ENCODE data around the gene PDCD2L. TPM values are rescaled to one million over a fixed set of nuclear protein-coding genes. Genes with fewer than 3 reads are reported as not detected.

PDCD2L gene
- total RNA-seq, 1 experiment from 2014 or later, result 43.4 TPM

- H3K36me3 Mint-ChIP-seq, result peaks cover 59% of the 10 kb centered on the region
- H3K27me3 Mint-ChIP-seq (ENCODE audit: low read depth), result no peaks in the 10 kb centered on the region
Observed at GRCh38 chr19:34418300-34418699, 14.1 kb downstream of the PDCD2L start.

DNA sequence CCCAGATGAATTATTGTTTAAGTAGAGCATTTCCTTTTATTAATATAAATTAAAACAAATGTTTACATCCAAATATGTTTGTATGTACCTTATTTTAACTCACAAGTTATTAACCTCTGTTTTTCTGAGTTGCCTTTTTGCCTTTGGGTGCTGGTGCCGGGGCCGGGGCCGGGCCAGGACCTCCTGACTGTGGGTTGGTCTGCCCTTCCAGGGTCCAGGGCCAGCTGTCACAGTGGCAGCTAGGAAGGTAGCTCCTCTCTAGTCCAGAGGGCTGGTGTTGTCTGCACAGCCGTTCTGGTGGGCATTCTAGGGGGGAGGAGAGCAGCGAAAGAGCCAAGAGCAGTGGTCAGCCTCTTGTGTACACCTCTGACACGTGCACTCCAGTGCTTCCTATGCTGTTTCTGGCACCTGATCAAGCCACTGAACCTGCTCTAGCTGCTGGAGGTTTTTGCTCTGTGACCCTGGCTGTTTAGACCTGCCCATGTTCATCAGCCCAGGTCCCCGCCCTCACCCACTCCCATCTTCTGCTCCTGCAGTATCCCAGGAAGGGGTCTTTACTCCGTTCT is 22.0 kb downstream of the PDCD2L start:
- Mint-ChIP-seq H3K4me1 (peaks cover 18% of the 10 kb centered on the region), H3K4me3 (no peak overlapping the region), H3K9me3 (no peaks in the 10 kb centered on the region), H3K36me3 (peaks cover 20% of the 10 kb centered on the region), H3K27me3 (ENCODE audit: low read depth) (no peaks in the 10 kb centered on the region), H3K27ac (peak overlapping the region; percentile 63)
- ChIA-PET CTCF (no interaction called here), POLR2A (no interaction called here)
- ATAC-seq (no peak), DNase-seq (ENCODE audit: low spot score) (no peak)
- TF ChIP-seq PRRX2 (CRISPR knock-in tag; IDR thresholded peaks at IDR 0.05) (no peak), ATF6 (CRISPR knock-in tag; IDR thresholded peaks at IDR 0.05) (no peak), CREB1 (CRISPR knock-in tag; IDR thresholded peaks at IDR 0.05) (no peak), MXD4 (CRISPR knock-in tag; IDR thresholded peaks at IDR 0.05; ENCODE audit: borderline replicate concordance) (no peak), ETV6 (CRISPR knock-in tag; IDR thresholded peaks at IDR 0.05) (no peak), FOXP4 (CRISPR knock-in tag; IDR thresholded peaks at IDR 0.05) (no peak), ZNF232 (CRISPR knock-in tag; IDR thresholded peaks at IDR 0.05) (no peak), TP53 (CRISPR knock-in tag; IDR thresholded peaks at IDR 0.05) (no peak), ZNF416 (CRISPR knock-in tag; IDR thresholded peaks at IDR 0.05) (no peak), ZNF671 (CRISPR knock-in tag; IDR thresholded peaks at IDR 0.05) (no peak)

More at GRCh38 chr19:34418300-34418699, 14.1 kb downstream of the PDCD2L start:
- ATAC-seq, result no peak
- Mint-ChIP-seq H3K4me3 (no peak overlapping the region), H3K27ac (no peak overlapping the region), H3K9me3 (no peaks in the 10 kb centered on the region), H3K4me1 (no peaks in the 10 kb centered on the region)
- no peak for DNase-seq (ENCODE audit: low spot score)
- POLR2A ChIA-PET, result interaction anchor here (0.6 kb wide), 1 partner anchor 12 kb away, joined by 3 read pairs; no protein-coding TSS in a partner anchor
- CTCF ChIA-PET, result no interaction called here
- TF ChIP-seq, protein P1, sequence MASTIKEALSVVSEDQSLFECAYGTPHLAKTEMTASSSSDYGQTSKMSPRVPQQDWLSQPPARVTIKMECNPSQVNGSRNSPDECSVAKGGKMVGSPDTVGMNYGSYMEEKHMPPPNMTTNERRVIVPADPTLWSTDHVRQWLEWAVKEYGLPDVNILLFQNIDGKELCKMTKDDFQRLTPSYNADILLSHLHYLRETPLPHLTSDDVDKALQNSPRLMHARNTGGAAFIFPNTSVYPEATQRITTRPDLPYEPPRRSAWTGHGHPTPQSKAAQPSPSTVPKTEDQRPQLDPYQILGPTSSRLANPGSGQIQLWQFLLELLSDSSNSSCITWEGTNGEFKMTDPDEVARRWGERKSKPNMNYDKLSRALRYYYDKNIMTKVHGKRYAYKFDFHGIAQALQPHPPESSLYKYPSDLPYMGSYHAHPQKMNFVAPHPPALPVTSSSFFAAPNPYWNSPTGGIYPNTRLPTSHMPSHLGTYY (CRISPR knock-in tag; IDR thresholded peaks at IDR 0.05), result no peak
- TF ChIP-seq, protein P2, sequence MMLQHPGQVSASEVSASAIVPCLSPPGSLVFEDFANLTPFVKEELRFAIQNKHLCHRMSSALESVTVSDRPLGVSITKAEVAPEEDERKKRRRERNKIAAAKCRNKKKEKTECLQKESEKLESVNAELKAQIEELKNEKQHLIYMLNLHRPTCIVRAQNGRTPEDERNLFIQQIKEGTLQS (CRISPR knock-in tag; conservative IDR thresholded peaks at IDR 0.05), result no peak
- no peak for TF ChIP-seq ZBTB21 (CRISPR knock-in tag; IDR thresholded peaks at IDR 0.05; ENCODE audit: borderline replicate concordance)
- TF ChIP-seq ARID4B (CRISPR knock-in tag; IDR thresholded peaks at IDR 0.05; ENCODE audit: borderline replicate concordance), result no peak
- TF ChIP-seq TEAD1 (CRISPR knock-in tag; IDR thresholded peaks at IDR 0.05), result no peak
- no peak for TF ChIP-seq ZNF121 (CRISPR knock-in tag; IDR thresholded peaks at IDR 0.05)

Data from WTC11 (cell line).